Adipocyte (in vitro differentiated cells): ENCODE data around the gene MAD1L1.
A peak's percentile ranks its signal among the peaks of the same experiment; 100 is the strongest.

Experiments used
- DNase-seq: peaks from one replicate; pipeline ENCODE4 v3.0.0-alpha.2; 2015; ENCODE audit warnings: low read depth
- H3K27me3 ChIP-seq: replicated peaks from 2 replicates; pipeline ENCODE4 v1.7.0; 2013; ENCODE audit warnings: mild to moderate bottlenecking, low read length, moderate library complexity; ENCODE audit not compliant: control insufficient read depth, insufficient read depth
- H3K36me3 ChIP-seq: 2 replicates; pipeline ENCODE4 v1.7.0; 2013; ENCODE audit warnings: low read length, mild to moderate bottlenecking, moderate library complexity; ENCODE audit not compliant: control insufficient read depth, insufficient read depth, severe bottlenecking
- H3K4me1 ChIP-seq: 2 replicates; pipeline ENCODE4 v1.7.0; 2013; ENCODE audit warnings: mild to moderate bottlenecking, low read length, moderate library complexity; ENCODE audit not compliant: control insufficient read depth, insufficient read depth
- H3K4me3 ChIP-seq: 2 replicates; pipeline ENCODE4 v1.7.0; 2013; ENCODE audit warnings: mild to moderate bottlenecking, low read length, moderate library complexity
- H3K9ac ChIP-seq: 2 replicates; pipeline ENCODE4 v1.7.0; 2013; ENCODE audit warnings: mild to moderate bottlenecking, low read length, moderate library complexity
- H3K9me3 ChIP-seq: 2 replicates; pipeline ENCODE4 v1.7.0; 2013; ENCODE audit warnings: mild to moderate bottlenecking, low read length, moderate library complexity; ENCODE audit not compliant: control insufficient read depth

MAD1L1 gene

DNA sequence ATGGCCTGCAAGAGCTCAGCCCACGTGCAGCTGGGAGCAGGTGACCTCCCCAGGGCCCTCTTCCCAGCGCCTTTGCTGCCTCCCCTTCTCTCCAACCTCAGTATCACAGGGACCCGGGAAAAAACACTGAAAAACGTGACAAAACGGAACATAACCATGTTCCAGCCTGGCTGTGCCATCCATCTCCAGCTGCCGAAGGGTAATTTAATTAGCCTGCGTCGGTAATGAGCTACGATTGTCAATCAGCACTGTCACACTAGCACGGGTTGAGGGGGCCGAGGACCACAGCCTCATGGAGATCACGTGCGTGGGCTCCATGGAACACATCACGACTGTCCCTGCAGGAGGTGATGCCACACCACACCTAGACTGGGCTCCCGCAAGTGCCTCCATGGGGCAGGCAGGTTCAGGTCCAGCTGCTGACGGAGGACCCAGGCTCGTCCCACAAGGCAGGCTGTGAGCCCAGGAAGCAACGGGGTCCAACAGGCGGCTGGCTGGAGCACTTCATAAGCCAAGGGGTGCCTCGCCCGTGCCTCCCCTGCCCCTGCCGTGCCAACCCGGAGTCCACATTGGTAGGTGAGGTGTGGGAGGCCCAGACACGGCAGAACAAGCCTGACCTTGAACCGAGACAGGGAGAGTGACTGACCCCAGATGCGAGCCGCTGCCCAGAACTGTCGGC, 363.2 kb downstream of the MAD1L1 start:
- Histone ChIP-seq H3K9me3 (no peaks in the 10 kb centered on the region), H3K27me3 (no peaks in the 10 kb centered on the region), H3K4me3 (no peak overlapping the region), H3K9ac (no peak overlapping the region), H3K36me3 (no peaks in the 10 kb centered on the region), H3K4me1 (no peaks in the 10 kb centered on the region)
- DNase-seq: no peak

DNA sequence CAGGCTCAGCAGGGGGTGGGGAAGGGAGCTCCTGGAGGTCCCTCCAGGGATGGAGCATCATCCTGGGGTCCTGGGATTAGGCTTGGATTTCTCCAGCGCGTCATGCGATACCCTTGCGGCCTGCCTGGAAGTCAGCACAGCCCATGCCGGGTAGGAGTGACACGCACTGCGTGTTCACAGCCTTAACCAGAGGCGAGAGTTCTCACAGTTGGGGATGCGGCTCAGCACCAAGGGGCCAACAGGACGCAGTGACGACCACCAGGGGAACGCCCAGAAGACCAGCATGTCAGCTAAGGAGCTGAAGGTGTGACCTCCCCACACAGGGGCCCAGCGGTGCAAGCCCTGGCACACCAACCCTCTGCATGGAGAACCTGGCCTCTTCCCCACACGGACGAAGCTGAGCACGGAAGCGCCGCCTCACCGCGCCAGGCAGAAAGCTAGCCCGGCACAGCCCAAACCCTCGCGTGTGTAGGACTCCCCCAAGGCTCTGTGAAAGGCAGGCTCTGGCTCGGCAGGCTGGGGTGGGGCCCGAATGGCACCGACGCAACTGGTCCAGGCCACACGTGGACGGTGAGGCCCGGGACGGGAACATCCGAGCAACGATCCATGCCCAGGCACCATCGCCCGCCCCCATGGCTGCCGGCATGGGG, 364.1 kb downstream of the MAD1L1 start:
- no peak for DNase-seq
- Histone ChIP-seq H3K9ac (no peak overlapping the region), H3K36me3 (no peaks in the 10 kb centered on the region), H3K9me3 (no peaks in the 10 kb centered on the region), H3K4me1 (no peaks in the 10 kb centered on the region), H3K4me3 (no peak overlapping the region), H3K27me3 (no peaks in the 10 kb centered on the region)

DNA sequence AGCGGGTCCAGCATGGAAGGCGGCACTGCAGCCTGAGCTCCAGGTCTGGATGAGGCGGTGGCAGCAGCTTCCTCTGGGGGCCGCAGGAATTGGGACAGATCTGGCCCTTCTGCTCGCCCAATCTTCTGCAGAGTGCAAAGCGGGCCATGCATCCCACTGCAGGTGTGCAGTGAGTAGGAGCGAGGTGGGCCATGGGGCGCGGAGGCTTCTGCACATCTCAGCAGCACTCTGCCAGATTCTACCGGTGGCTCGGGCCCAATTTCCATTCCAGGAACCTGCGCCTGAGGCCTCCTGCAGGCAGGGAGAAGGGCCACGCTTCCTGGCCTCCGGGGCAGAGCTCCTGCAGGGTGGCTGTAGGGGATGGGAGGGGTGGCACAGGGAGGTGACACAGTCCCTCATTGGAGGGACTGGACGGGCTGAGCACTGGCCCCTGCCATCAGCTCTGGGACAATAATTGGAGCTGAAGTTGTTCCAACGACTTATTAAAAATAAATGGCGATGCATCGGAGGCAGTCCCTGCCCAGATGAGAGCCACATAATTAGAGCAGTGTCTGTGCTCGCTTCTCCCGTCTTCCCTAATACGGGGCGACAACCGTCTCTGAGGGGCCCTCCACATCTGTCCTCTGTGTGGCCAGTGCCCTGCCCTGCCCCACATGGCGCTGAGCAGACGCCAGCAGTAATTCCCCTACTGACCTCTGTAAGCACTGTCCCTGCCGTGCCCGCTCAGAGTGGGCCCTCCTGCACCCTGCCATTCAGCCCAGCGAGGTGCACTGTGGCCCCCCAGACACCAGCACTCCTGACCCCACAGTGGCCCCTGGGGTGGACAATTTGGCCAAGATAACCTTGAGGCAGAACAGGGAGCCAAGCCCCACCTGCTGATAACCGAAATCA, 365.1 kb downstream of the MAD1L1 start:
- DNase-seq: no peak
- Histone ChIP-seq H3K4me3 (no peak overlapping the region), H3K27me3 (no peaks in the 10 kb centered on the region), H3K4me1 (peaks cover 6% of the 10 kb centered on the region), H3K9ac (no peak overlapping the region), H3K36me3 (no peaks in the 10 kb centered on the region), H3K9me3 (no peaks in the 10 kb centered on the region)

DNA sequence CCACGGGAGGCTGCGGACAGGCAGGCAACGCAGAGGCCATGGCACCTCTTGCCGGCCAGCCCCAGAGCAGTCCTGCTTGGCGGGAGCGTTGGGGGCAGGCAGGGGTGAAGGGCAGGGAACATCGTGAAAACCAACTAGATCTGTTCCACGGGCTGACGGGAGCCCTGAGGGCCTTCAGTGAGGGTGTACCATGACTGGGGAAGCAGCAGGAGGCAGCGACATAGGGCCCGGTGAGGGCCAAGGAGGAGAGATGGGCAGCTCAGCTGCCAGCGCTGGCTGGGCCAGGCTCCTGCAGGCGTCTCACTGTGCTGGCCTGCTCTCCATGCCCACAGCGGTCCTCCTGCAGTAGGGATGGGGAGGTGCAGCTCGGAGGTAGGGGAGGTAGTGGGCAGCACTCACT, 366.1 kb downstream of the MAD1L1 start:
- H3K9me3 ChIP-seq: no peaks in the 10 kb centered on the region
- no peak overlapping the region for H3K4me3 ChIP-seq
- no peak overlapping the region for H3K9ac ChIP-seq
- DNase-seq: no peak
- no peaks in the 10 kb centered on the region for H3K27me3 ChIP-seq
- H3K36me3 ChIP-seq: no peaks in the 10 kb centered on the region
- H3K4me1 ChIP-seq: peaks cover 15% of the 10 kb centered on the region

DNA sequence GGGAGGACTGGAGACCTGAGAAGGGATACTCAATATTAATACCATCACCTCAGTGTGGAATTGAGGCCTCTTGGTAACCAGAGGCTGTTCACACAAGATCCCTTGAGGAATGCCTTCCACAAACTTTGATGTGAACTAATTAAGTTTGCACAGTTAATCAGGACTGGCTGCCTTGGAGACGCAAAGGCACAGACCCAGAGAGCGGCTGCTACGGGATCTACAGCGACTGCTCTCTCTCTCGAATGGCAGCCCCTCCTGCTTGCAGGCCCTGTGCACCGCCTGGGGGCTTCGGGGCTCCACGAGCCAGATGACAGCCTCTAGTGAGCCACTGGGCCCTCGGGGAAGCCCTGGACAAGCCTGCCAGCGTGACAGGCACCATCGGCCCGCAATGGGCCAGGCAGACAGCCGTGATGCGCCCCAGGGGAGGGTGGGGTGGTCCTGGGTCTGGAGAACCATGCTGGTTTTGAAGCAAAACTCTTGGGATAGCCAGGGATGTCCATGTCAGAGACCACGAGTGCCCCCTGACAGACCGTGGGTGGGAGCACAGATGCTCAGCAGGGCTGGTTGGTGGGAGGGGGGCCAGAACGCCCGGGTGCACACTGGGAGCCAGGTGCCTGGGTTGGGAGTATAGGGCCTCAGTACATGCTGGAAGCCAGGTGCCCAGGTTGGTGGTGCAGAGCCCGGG, 367.0 kb downstream of the MAD1L1 start:
- no peak for DNase-seq

DNA sequence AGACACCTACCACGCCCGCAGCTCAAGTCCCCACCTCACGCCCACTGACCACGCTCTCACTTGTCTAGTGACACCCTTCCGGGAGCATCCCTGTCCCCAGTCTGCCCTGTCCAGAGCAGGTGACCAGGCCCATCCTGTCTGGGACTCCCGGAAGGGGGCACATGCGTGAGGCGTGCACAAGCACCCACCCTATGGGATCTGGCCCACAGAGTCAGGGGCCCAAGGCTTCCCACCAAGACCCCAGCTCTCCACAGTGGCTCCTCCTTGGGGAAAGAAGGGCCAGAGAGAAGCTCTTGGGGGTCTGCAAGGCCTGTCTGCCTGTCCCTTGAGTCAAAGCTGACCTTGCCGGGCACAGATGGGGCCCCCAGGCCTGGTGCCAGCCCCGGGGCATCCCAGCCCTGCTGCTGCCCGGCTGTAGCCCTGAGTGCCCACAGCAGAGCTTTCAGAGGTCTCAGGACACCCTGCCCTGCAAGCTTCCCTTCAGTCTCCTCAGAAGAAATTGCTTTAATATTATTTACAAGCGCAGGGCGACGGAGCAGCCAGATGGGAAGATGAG, 367.7 kb downstream of the MAD1L1 start:
- H3K4me3 ChIP-seq: no peak overlapping the region
- no peaks in the 10 kb centered on the region for H3K9me3 ChIP-seq

More for the DNA sequence above, 367.0 kb downstream of the MAD1L1 start:
- Histone ChIP-seq H3K27me3 (no peaks in the 10 kb centered on the region), H3K4me3 (no peak overlapping the region), H3K4me1 (peaks cover 15% of the 10 kb centered on the region), H3K9me3 (no peaks in the 10 kb centered on the region), H3K9ac (no peak overlapping the region), H3K36me3 (no peaks in the 10 kb centered on the region)

DNA sequence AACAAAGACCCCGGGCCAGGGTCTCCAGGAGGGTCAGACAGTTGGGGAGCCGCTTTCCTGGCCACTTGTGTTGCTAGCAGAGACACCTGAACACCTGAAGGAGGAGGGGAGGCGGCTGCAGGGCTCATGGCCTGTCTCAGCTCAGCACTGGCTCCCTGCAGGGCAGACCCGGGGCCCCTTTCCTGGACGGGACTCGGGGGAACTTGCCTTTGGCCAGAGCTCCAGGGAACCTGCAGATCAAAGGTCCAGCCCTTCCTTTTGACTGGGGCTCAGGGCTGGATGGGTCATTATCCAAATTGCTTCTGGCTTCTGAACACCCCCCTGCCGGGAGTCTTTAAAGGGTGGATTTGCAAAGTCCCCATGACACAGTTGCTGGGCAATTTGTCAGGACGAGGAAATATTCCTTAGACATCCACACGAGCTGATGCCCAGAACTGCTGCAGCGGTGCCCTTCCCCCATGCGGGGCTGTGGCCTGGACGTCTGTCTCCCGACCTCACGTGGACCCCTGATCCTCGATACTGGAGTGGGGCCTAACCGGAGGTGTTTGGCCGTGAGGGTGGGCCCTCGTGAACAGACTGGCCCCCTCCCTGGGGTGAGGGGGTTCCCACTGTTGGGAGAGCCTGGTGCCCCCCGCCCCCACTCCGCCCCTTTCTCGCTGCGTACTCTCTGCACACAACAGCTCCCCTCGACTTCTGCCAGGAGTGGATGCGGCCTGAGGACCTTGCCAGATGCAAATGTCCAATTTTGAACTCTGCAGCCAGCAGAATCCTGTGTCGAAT, 368.4 kb downstream of the MAD1L1 start:
- Histone ChIP-seq H3K27me3 (no peaks in the 10 kb centered on the region), H3K9me3 (no peaks in the 10 kb centered on the region), H3K4me1 (peaks cover 15% of the 10 kb centered on the region), H3K36me3 (no peaks in the 10 kb centered on the region), H3K4me3 (no peak overlapping the region), H3K9ac (no peak overlapping the region)
- no peak for DNase-seq

More for the DNA sequence above, 367.7 kb downstream of the MAD1L1 start:
- Histone ChIP-seq H3K36me3 (no peaks in the 10 kb centered on the region), H3K4me1 (peaks cover 15% of the 10 kb centered on the region), H3K27me3 (no peaks in the 10 kb centered on the region), H3K9ac (no peak overlapping the region)
- DNase-seq: no peak

DNA sequence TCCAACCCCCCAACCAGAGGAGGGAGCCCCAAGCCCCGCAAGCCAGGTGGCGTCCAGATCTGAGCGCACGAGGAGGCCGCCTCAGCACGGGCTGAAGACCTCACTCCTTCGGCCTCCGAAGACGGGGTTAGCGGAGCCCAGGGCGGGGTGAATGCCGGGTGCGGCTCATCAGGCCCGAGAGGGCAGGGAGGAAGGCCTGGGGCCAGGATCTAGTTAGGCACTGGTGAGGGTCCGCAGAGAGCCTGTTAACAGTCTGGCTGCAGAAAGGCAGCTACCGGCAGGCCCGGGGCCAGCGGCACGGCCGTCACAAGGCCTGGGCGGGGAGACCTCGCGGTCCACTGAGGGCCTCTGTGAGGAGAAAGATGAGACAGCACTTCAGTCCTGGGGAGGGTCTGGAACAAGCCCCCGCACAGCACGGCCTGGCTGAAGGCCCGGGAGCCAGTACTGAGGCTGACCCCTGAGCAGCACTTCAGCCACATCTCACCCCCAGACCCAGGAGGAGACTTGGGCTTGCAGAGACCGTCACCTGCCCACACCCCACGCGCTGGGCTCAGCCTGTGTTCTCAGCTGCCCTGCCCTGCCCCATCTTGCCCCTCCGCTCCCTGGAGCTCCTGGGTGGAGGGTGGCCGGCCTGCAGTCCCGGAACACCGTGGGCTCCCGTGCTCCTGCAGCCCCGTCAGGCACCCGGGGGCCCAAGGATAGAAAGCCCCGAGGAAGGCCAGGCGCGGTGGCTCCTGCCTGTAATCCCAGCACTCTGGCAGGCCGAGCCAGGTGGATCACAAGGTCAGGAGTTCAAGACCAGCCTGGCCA, 369.4 kb downstream of the MAD1L1 start:
- Histone ChIP-seq H3K4me1 (peaks cover 15% of the 10 kb centered on the region), H3K4me3 (no peak overlapping the region), H3K36me3 (no peaks in the 10 kb centered on the region), H3K27me3 (no peaks in the 10 kb centered on the region), H3K9me3 (no peaks in the 10 kb centered on the region), H3K9ac (no peak overlapping the region)
- DNase-seq: no peak

DNA sequence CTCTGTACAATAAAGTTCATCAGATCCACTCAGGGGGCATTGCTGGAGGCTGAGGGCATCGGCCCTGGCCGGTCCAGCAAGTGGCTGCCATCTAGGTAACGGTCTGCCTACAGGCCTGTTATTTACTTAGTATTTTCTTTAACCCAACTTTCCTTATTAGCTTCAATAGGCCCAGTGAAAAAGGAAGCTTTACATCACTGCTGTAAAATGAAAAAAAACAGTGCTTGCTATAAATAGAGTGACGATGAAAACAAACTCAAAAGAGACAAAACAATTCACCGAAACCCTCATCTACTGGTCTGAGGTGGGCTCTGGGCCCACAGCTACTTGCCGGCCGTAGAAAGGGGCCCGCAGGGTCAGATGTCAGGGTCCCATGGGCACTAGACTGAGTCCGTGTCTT, 370.2 kb downstream of the MAD1L1 start:
- Histone ChIP-seq H3K4me3 (peak overlapping the region; percentile 33), H3K36me3 (no peaks in the 10 kb centered on the region), H3K9me3 (no peaks in the 10 kb centered on the region), H3K27me3 (no peaks in the 10 kb centered on the region), H3K9ac (peak overlapping the region; percentile 37), H3K4me1 (peaks cover 15% of the 10 kb centered on the region)
- DNase-seq: no peak
